ENCODE results near the gene ZFAND3.

The ZFAND3 gene

DNA sequence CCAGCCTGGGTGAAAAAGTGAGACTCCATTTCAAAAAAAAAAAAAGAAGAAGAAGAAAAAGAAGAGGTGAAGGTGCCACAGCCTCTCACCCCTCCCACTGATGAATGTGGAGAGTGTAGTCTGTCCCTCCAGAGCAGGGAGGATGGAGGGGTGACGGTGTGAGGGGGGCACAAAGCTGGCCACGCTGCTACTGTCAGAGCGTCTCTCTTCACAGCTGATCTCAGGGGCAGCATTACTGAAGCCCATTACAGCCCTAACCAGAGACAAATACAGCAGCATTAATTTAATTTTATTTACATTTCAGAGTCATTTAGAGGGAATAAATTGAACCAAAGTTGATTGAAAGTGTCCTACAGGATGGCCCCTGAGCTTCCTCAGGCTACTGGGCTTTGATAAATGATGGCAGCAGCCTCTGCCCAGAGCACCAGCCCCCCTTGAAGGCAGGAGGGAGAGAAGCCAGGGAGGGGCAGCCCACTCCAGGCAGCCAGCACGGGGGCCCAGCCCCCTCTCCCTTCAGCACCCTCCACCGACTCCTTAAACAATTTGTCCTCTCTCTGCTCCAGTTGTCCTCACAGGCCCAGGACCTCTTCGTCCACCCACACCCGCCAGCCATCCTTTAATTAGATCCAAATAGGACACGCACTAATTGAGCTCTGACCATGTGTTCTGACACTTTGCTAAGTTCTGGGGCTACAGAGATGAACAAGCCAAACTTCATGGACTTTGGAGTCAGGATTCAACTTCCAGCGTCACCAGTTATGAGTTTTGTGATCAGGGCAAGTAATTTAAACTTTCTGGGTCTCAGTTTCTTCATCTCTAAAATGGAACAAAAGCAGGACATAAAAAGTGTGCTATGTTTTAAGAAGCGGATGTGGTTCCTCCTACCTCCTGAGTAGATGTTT is 18.6 kb upstream of the ZFAND3 start:
- no peak overlapping the region for H3K27ac ChIP-seq (ENCODE audit: low read depth, low read length)
- no peaks in the 10 kb centered on the region for H3K4me1 ChIP-seq (ENCODE audit: insufficient read depth, low read length)
- no peaks in the 10 kb centered on the region for H3K9me3 ChIP-seq (ENCODE audit: low read length)
- no peaks in the 10 kb centered on the region for H3K27me3 ChIP-seq (ENCODE audit: control insufficient read depth in 1 of 2, insufficient read depth in 2 of 2, low read length in 2 of 2)
- no peak overlapping the region for H3K4me3 ChIP-seq (ENCODE audit: low read depth in 1 of 2, low read length in 2 of 2)
- H3K9ac ChIP-seq (ENCODE audit: low read length), result no peak overlapping the region
- no peaks in the 10 kb centered on the region for H3K36me3 ChIP-seq (ENCODE audit: insufficient read depth, low read length)

DNA sequence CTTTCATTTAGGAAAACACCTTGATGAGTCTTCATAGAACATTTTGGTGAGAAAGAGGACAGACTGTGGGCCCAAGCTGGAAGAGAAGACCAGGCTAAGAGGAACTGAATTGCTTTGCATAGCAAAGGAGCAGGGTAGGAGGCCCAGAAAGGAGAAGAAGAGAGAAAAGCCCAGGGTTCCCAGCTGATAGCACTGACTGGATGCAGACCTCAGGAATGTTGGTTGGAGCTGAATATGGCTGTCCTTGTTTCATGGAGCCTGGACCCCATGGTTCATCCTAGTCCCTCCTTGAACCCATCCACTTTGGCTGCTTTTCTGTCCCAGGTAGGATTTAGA is 18.0 kb upstream of the ZFAND3 start:
- no peaks in the 10 kb centered on the region for H3K27me3 ChIP-seq (ENCODE audit: control insufficient read depth in 1 of 2, insufficient read depth in 2 of 2, low read length in 2 of 2)
- no peaks in the 10 kb centered on the region for H3K9me3 ChIP-seq (ENCODE audit: low read length)
- H3K4me1 ChIP-seq (ENCODE audit: insufficient read depth, low read length), result no peaks in the 10 kb centered on the region
- no peaks in the 10 kb centered on the region for H3K36me3 ChIP-seq (ENCODE audit: insufficient read depth, low read length)
- no peak overlapping the region for H3K27ac ChIP-seq (ENCODE audit: low read depth, low read length)
- no peak overlapping the region for H3K4me3 ChIP-seq (ENCODE audit: low read depth in 1 of 2, low read length in 2 of 2)
- no peak overlapping the region for H3K9ac ChIP-seq (ENCODE audit: low read length)

DNA sequence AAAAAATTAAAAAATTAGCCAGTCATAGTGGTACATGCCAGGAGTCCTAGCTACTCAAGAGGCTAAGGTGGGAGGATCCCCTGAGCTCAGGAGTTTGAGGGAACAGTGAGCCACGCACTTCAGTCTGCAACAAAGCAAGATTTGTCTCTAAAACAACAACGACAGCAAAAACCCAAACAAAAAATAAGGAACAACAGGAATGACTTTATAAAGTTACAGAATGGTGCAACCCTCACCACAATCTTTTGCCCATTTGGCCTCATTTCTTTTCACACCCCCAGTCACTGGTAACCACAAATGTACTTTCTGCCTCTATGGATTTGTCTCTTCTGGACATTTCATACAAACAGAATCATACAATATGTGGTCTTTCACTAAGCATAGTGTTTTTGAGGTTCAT is 16.7 kb upstream of the ZFAND3 start:
- no peaks in the 10 kb centered on the region for H3K27me3 ChIP-seq (ENCODE audit: control insufficient read depth in 1 of 2, insufficient read depth in 2 of 2, low read length in 2 of 2)
- H3K36me3 ChIP-seq (ENCODE audit: insufficient read depth, low read length), result no peaks in the 10 kb centered on the region
- no peak overlapping the region for H3K27ac ChIP-seq (ENCODE audit: low read depth, low read length)
- no peaks in the 10 kb centered on the region for H3K4me1 ChIP-seq (ENCODE audit: insufficient read depth, low read length)
- no peak overlapping the region for H3K9ac ChIP-seq (ENCODE audit: low read length)
- H3K9me3 ChIP-seq (ENCODE audit: low read length), result no peaks in the 10 kb centered on the region
- no peak overlapping the region for H3K4me3 ChIP-seq (ENCODE audit: low read depth in 1 of 2, low read length in 2 of 2)

DNA sequence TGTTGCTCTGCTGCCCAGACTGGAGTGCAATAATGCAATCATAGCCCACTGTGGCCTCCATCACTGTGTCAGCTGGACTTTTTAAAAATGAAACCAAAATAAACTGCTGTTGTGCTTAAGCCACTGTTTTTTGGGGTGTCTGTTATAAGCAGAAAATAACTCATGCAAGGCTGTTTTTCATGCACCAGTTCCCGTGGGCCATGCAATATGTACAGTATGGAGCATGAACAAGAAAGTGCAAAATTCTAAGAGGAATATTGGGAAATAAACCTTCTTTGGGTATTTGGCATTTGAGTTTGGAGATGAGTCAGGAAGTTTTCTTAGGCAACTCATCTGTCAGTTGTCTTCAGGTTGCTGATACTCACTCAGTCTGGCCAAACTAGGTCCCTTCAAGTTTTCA is 14.9 kb upstream of the ZFAND3 start:
- H3K4me1 ChIP-seq (ENCODE audit: insufficient read depth, low read length), result no peaks in the 10 kb centered on the region

DNA sequence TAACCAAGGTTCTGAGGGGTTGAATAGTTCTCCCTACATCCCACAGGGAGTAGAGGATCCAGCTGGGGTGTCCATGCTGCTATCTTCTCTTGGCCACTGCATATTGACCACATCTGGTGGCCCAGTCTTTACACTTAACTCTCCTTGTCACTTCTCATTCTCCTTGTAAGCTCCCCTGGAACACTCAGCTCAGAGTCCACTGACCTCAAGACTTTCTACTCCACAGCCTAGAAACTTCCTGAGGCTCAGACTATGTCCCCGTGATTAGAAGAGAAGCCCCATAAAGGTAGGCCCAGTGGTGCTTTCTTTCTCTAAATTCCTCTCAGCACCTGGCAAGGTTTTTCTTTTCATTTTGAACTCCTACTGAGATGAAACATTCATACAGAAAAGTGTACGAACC is 13.3 kb upstream of the ZFAND3 start:
- Histone ChIP-seq H3K27ac (ENCODE audit: low read depth, low read length) (no peak overlapping the region), H3K36me3 (ENCODE audit: insufficient read depth, low read length) (no peaks in the 10 kb centered on the region), H3K4me1 (ENCODE audit: insufficient read depth, low read length) (no peaks in the 10 kb centered on the region), H3K4me3 (ENCODE audit: low read depth in 1 of 2, low read length in 2 of 2) (no peak overlapping the region), H3K9ac (ENCODE audit: low read length) (no peak overlapping the region), H3K9me3 (ENCODE audit: low read length) (no peaks in the 10 kb centered on the region), H3K27me3 (ENCODE audit: control insufficient read depth in 1 of 2, insufficient read depth in 2 of 2, low read length in 2 of 2) (no peaks in the 10 kb centered on the region)

More for the DNA sequence above, 14.9 kb upstream of the ZFAND3 start:
- Histone ChIP-seq H3K27me3 (ENCODE audit: control insufficient read depth in 1 of 2, insufficient read depth in 2 of 2, low read length in 2 of 2) (no peaks in the 10 kb centered on the region), H3K36me3 (ENCODE audit: insufficient read depth, low read length) (no peaks in the 10 kb centered on the region), H3K9ac (ENCODE audit: low read length) (no peak overlapping the region), H3K27ac (ENCODE audit: low read depth, low read length) (no peak overlapping the region), H3K9me3 (ENCODE audit: low read length) (no peaks in the 10 kb centered on the region), H3K4me3 (ENCODE audit: low read depth in 1 of 2, low read length in 2 of 2) (no peak overlapping the region)

DNA sequence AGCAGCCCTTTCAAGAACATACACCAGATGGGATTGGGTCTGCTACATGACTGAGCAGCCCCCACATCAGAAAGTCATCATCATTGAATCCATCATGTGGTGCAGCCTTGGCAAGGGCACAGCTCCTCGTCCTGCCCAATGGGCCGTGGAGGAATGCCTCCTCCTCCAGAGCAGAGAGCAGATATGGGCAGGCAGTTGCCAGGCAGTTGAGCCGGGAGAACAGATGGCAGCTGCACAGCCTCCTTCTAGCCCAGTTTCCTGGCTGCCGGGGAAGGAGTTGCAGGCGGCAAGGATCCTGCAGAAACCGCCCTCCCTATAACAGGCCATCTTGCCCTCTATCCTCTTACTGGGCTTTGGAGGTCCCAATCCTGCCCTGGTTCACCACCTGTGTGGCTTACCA is 11.9 kb upstream of the ZFAND3 start:
- H3K4me1 ChIP-seq (ENCODE audit: insufficient read depth, low read length), result no peaks in the 10 kb centered on the region
- H3K9ac ChIP-seq (ENCODE audit: low read length), result no peak overlapping the region
- no peak overlapping the region for H3K27ac ChIP-seq (ENCODE audit: low read depth, low read length)

DNA sequence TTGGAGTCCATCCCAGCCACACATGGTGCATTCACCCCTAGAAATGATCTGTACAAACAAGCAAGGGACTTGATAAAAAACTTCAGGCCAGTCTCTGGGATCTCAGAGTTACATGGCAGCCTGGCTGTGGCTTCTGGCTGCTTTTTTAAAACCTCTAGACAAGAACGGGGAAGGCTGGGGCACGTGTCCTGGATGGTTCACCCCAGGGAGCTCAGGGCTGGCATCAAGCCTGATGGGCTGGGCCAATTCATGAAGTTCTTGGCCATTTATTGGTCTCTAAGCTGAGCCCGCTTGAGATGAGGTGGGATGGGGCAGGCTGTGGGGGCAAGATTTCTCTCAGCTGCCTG is 10.4 kb upstream of the ZFAND3 start:
- no peaks in the 10 kb centered on the region for H3K36me3 ChIP-seq (ENCODE audit: insufficient read depth, low read length)
- H3K9ac ChIP-seq (ENCODE audit: low read length), result no peak overlapping the region
- no peak overlapping the region for H3K27ac ChIP-seq (ENCODE audit: low read depth, low read length)
- H3K9me3 ChIP-seq (ENCODE audit: low read length), result no peaks in the 10 kb centered on the region
- H3K4me3 ChIP-seq (ENCODE audit: low read depth in 1 of 2, low read length in 2 of 2), result no peak overlapping the region
- H3K27me3 ChIP-seq (ENCODE audit: control insufficient read depth in 1 of 2, insufficient read depth in 2 of 2, low read length in 2 of 2), result no peaks in the 10 kb centered on the region
- no peaks in the 10 kb centered on the region for H3K4me1 ChIP-seq (ENCODE audit: insufficient read depth, low read length)

More for the DNA sequence above, 11.9 kb upstream of the ZFAND3 start:
- H3K36me3 ChIP-seq (ENCODE audit: insufficient read depth, low read length), result no peaks in the 10 kb centered on the region
- no peaks in the 10 kb centered on the region for H3K9me3 ChIP-seq (ENCODE audit: low read length)
- H3K4me3 ChIP-seq (ENCODE audit: low read depth in 1 of 2, low read length in 2 of 2), result no peak overlapping the region
- no peaks in the 10 kb centered on the region for H3K27me3 ChIP-seq (ENCODE audit: control insufficient read depth in 1 of 2, insufficient read depth in 2 of 2, low read length in 2 of 2)

DNA sequence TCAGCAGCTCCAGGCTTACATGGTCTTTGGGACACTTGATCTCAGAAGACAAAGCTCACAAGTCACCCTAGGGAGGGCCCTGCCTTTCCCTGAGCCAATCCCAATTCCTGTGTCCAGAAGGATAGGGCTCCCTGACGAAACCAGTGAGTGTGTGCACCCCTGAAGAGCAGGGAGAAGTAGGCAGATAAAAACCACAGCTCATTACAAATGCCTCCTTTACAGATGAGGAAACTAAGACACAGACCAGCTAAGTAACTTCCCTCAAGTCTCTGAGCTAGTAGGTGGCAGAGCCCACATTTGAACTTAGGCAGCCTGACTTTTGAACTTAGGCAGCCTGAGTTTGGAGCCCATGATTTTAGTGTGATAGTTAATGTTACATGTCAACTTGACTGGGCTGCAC is 6.7 kb upstream of the ZFAND3 start:
- H3K9ac ChIP-seq (ENCODE audit: low read length), result no peak overlapping the region
- no peaks in the 10 kb centered on the region for H3K27me3 ChIP-seq (ENCODE audit: control insufficient read depth in 1 of 2, insufficient read depth in 2 of 2, low read length in 2 of 2)
- H3K27ac ChIP-seq (ENCODE audit: low read depth, low read length), result no peak overlapping the region
- no peaks in the 10 kb centered on the region for H3K36me3 ChIP-seq (ENCODE audit: insufficient read depth, low read length)
- no peaks in the 10 kb centered on the region for H3K4me1 ChIP-seq (ENCODE audit: insufficient read depth, low read length)
- no peaks in the 10 kb centered on the region for H3K9me3 ChIP-seq (ENCODE audit: low read length)
- no peak overlapping the region for H3K4me3 ChIP-seq (ENCODE audit: low read depth in 1 of 2, low read length in 2 of 2)

DNA sequence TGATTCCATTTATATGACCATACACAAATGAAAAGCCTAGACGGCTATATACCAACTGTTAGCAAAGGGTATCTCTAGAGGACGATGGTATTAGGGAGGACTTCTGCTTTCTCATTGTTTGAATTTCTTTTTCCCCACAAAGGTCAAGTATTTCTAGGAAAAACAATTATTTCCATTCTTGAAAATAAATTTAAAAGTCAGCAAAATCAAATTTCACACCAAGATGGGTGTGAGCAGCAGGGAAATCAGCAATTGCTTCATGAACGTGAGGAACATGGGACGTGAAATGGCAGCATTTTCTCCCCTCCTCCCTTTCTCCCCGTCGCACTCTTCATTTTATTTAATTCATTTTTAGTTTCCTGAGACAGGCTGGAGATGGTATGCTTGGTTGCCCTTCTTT is 5.2 kb upstream of the ZFAND3 start:
- Histone ChIP-seq H3K27ac (ENCODE audit: low read depth, low read length) (no peak overlapping the region), H3K4me1 (ENCODE audit: insufficient read depth, low read length) (peaks cover 4% of the 10 kb centered on the region), H3K9ac (ENCODE audit: low read length) (no peak overlapping the region), H3K27me3 (ENCODE audit: control insufficient read depth in 1 of 2, insufficient read depth in 2 of 2, low read length in 2 of 2) (no peaks in the 10 kb centered on the region), H3K9me3 (ENCODE audit: low read length) (no peaks in the 10 kb centered on the region), H3K36me3 (ENCODE audit: insufficient read depth, low read length) (no peaks in the 10 kb centered on the region), H3K4me3 (ENCODE audit: low read depth in 1 of 2, low read length in 2 of 2) (no peak overlapping the region)

DNA sequence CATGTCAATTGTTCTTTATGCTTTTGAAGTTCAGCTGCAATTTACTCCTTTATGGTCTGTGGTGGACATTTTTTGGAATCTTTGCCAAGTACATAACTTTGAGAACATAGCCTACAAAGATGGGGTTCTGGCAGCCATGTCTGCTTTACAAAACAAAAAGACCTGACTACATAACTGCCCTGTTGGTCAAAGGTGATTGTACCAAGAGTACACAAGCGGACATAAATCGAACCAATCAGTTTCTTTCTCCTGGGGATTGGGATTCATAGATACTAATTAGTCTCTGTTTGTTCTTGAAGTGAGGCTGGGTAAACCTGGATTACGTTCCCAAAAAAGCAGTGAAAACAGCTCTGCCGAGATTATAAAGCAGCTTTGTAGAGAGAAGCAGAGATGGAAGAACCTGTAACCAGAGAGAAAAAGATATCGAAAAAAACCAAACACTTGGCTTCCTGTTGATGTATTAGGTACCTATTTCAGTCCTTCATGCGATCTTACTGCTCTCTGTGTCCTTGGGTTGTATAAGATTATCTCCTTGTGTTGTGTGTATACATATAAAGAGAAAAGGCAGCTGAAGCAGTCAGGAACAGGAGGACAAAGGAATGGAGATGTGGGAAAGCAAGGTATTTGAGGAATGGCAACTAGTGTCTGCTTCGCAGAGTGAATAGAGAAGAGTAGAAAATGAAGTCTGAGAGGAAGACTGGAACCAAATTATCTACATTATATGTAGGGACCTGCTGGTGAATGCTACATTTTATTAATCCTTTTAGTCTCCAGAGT is 2.7 kb upstream of the ZFAND3 start:
- Histone ChIP-seq H3K9ac (ENCODE audit: low read length) (no peak overlapping the region), H3K4me3 (ENCODE audit: low read depth in 1 of 2, low read length in 2 of 2) (no peak overlapping the region), H3K27ac (ENCODE audit: low read depth, low read length) (no peak overlapping the region), H3K9me3 (ENCODE audit: low read length) (no peaks in the 10 kb centered on the region), H3K36me3 (ENCODE audit: insufficient read depth, low read length) (no peaks in the 10 kb centered on the region), H3K4me1 (ENCODE audit: insufficient read depth, low read length) (peaks cover 17% of the 10 kb centered on the region), H3K27me3 (ENCODE audit: control insufficient read depth in 1 of 2, insufficient read depth in 2 of 2, low read length in 2 of 2) (no peaks in the 10 kb centered on the region)

DNA sequence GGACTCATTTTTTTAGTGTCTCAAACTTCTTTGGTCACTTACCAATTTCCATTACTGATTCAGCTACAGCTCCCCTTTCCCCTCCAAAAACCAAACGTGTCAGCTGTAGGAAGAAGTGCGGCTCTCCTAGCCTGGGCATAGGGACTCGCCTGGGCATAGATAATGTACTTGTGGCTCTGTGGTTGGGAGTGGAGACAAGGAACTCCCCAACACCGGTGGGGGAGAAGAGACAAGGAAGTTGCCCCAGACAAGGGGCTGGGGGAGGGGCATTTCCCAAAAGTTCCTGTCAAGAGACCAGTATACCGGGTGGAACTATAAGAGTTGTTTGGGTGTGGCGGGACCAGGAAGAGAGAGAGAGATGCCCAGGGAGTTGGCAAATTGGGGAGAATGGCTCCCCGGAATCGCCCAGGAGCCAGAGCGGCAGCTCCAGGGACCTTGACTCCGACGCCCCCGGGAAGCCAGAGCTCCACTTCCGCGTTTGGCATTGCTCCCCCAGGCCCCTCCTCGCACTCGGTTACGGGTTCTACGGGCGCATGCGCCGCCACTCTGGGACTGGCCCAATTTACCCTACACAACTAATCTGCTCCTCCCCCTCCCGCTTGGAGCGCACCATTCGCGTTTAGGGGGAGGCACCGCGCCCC is 871 bp upstream of the ZFAND3 start:
- no peaks in the 10 kb centered on the region for H3K27me3 ChIP-seq (ENCODE audit: control insufficient read depth in 1 of 2, insufficient read depth in 2 of 2, low read length in 2 of 2)
- no peaks in the 10 kb centered on the region for H3K36me3 ChIP-seq (ENCODE audit: insufficient read depth, low read length)
- peaks cover 34% of the 10 kb centered on the region for H3K4me1 ChIP-seq (ENCODE audit: insufficient read depth, low read length)
- peak overlapping the region; percentile 94 for H3K9ac ChIP-seq (ENCODE audit: low read length)
- H3K9me3 ChIP-seq (ENCODE audit: low read length), result no peaks in the 10 kb centered on the region
- H3K27ac ChIP-seq (ENCODE audit: low read depth, low read length), result peak overlapping the region; percentile 96
- H3K4me3 ChIP-seq (ENCODE audit: low read depth in 1 of 2, low read length in 2 of 2), result peak overlapping the region; percentile 82 to 86

Measured in muscle layer of colon (tissue), 2 donors.